IMR-90 (cell line): ENCODE data around the gene LCA5. TPM values are rescaled to one million over a fixed set of nuclear protein-coding genes. Genes with fewer than 3 reads are reported as not detected.

Source experiments
- ATAC-seq: fragments of 200-7000 bp; cut with Tn5 transposase; 2 replicates; pipeline ENCODE4 v1.9.1; 2020; ENCODE audit warnings: low read depth, mild to moderate bottlenecking, moderate library complexity
- BruUV-seq: library from RNA; stranded (reverse); fragments of 400-500 nt; replicated peaks from 2 replicates; lab custom pipeline; 2021; lab: Mats Ljungman, UMichigan
- CTCF ChIA-PET: fragments of 300-600 bp; formaldehyde crosslinking; extraction: SDS; loops from one replicate; lab custom pipeline; 2021; ENCODE audit warnings: antibody characterized with exemption; lab: Yijun Ruan, JAX
- POLR2A ChIA-PET: fragments of 300-600 bp; sonication (Branson Sonifier 250); formaldehyde crosslinking; loops from one replicate; lab custom pipeline; 2022; ENCODE audit warnings: antibody characterized with exemption; ENCODE audit not compliant: unreplicated experiment; lab: Charles Lee
- DNase-seq: peaks from one replicate; pipeline ENCODE4 v3.0.0; 2013
- H2AFZ ChIP-seq: replicated peaks from 2 replicates; pipeline ENCODE3; 2013; ENCODE audit warnings: low read length, mild to moderate bottlenecking; ENCODE audit not compliant: poor library complexity
- H2AK5ac ChIP-seq: 2 replicates; pipeline ENCODE4 v1.6.1; 2013; ENCODE audit warnings: low read depth, low read length, inconsistent platforms
- H2AK9ac ChIP-seq: replicated peaks from 2 replicates; pipeline ENCODE3; 2013; ENCODE audit warnings: mild to moderate bottlenecking, low read depth, low read length, moderate library complexity; ENCODE audit not compliant: poor library complexity
- H2BK120ac ChIP-seq: 2 replicates; pipeline ENCODE4 v1.6.1; 2013; ENCODE audit warnings: low read depth, low read length, inconsistent platforms
- H2BK15ac ChIP-seq: 3 replicates; pipeline ENCODE4 v1.6.1; 2013; ENCODE audit warnings: low read depth, low read length, inconsistent platforms
- H2BK20ac ChIP-seq: 2 replicates; pipeline ENCODE4 v1.6.1; 2013; ENCODE audit warnings: low read depth, mild to moderate bottlenecking, inconsistent platforms, low read length, moderate library complexity
- H2BK5ac ChIP-seq: 2 replicates; pipeline ENCODE4 v1.6.1; 2013; ENCODE audit warnings: mild to moderate bottlenecking, low read depth, low read length, inconsistent platforms; ENCODE audit not compliant: poor library complexity, severe bottlenecking
- H3K14ac ChIP-seq: replicated peaks from 2 replicates; pipeline ENCODE4 v1.6.1; 2013; ENCODE audit warnings: low read depth, low read length, inconsistent platforms
- H3K18ac ChIP-seq: 2 replicates; pipeline ENCODE4 v1.6.1; 2013; ENCODE audit warnings: low read depth, low read length, control low read depth
- H3K23ac ChIP-seq: 2 replicates; pipeline ENCODE4 v1.6.1; 2013; ENCODE audit warnings: low read depth, low read length, inconsistent platforms
- H3K27ac ChIP-seq: 2 replicates; pipeline ENCODE4 v1.5.1; 2013; ENCODE audit warnings: mild to moderate bottlenecking, control low read depth, low read length; ENCODE audit not compliant: insufficient read depth
- H3K27me3 ChIP-seq: 2 replicates; pipeline ENCODE4 v1.6.1; 2013; ENCODE audit warnings: low read length; ENCODE audit not compliant: control insufficient read depth, insufficient read depth
- H3K36me3 ChIP-seq: 2 replicates; pipeline ENCODE4 v1.6.1; 2013; ENCODE audit warnings: low read length, mixed read lengths; ENCODE audit not compliant: control insufficient read depth, insufficient read depth
- H3K4ac ChIP-seq: 2 replicates; pipeline ENCODE4 v1.6.1; 2013; ENCODE audit warnings: low read depth, low read length, inconsistent platforms
- H3K4me1 ChIP-seq: 2 replicates; pipeline ENCODE4 v1.6.1; 2013; ENCODE audit warnings: low read length, mixed read lengths; ENCODE audit not compliant: control insufficient read depth, insufficient read depth
- H3K4me2 ChIP-seq: 2 replicates; pipeline ENCODE4 v1.6.1; 2013; ENCODE audit warnings: low read depth, mild to moderate bottlenecking, control low read depth, low read length, moderate library complexity
- H3K4me3 ChIP-seq: 2 replicates; pipeline ENCODE4 v1.5.1; 2013; ENCODE audit warnings: low read depth, mild to moderate bottlenecking, control low read depth, low read length, moderate library complexity; ENCODE audit not compliant: insufficient read depth
- H3K56ac ChIP-seq: 2 replicates; pipeline ENCODE4 v1.6.1; 2013; ENCODE audit warnings: low read length, inconsistent platforms; ENCODE audit not compliant: insufficient read depth; ENCODE audit errors: extremely low read depth
- H3K79me1 ChIP-seq, 2 experiments: 2 replicates each; pipeline ENCODE4 v1.6.1; 2013; ENCODE audit warnings: low read length in 2 of 2, inconsistent platforms in 1 of 2, low read depth in 1 of 2
- H3K9ac ChIP-seq: 2 replicates; pipeline ENCODE4 v1.6.1; 2013; ENCODE audit warnings: low read depth, low read length, control low read depth
- H3K9me1 ChIP-seq: 2 replicates; pipeline ENCODE4 v1.6.1; 2013; ENCODE audit warnings: low read length, inconsistent platforms; ENCODE audit not compliant: insufficient read depth
- H3K9me3 ChIP-seq: 2 replicates; pipeline ENCODE4 v1.6.1; 2013; ENCODE audit warnings: low read length; ENCODE audit not compliant: control insufficient read depth, insufficient read depth
- H4K20me1 ChIP-seq: 2 replicates; pipeline ENCODE4 v1.6.1; 2013; ENCODE audit warnings: low read length, inconsistent platforms; ENCODE audit not compliant: insufficient read depth
- H4K5ac ChIP-seq: 2 replicates; pipeline ENCODE4 v1.6.1; 2013; ENCODE audit warnings: mild to moderate bottlenecking, low read depth, low read length, control low read depth
- H4K8ac ChIP-seq, 2 experiments: 2 replicates each; pipeline ENCODE4 v1.6.1; 2013; ENCODE audit warnings: low read depth in 2 of 2, low read length in 2 of 2, control low read depth in 1 of 2, inconsistent platforms in 1 of 2
- H4K91ac ChIP-seq: 2 replicates; pipeline ENCODE4 v1.6.1; 2013; ENCODE audit warnings: low read depth, low read length, inconsistent platforms; ENCODE audit not compliant: insufficient read depth
- BHLHE40 ChIP-seq: fragments of 150-350 bp; IDR thresholded peaks from 2 replicates; pipeline ENCODE4 v1.6.1; 2016; ENCODE audit warnings: mild to moderate bottlenecking, low read depth, low read length
- CEBPB ChIP-seq: IDR thresholded peaks from 2 replicates; pipeline ENCODE4 v1.6.1; 2012; ENCODE audit warnings: low read depth, low read length, improper control_type of control experiment
- CHD1 ChIP-seq: IDR thresholded peaks from 2 replicates; pipeline ENCODE4 v1.6.1; 2012; ENCODE audit warnings: low read depth, low read length, improper control_type of control experiment
- CTCF ChIP-seq: conservative IDR thresholded peaks from 2 replicates; pipeline ENCODE4 v1.5.1; 2012; ENCODE audit warnings: mild to moderate bottlenecking, low read depth, low read length, improper control_type of control experiment
- ELK1 ChIP-seq: fragments of 150-350 bp; IDR thresholded peaks from 2 replicates; pipeline ENCODE4 v1.6.1; 2016; ENCODE audit warnings: low read depth, mild to moderate bottlenecking, low read length, moderate library complexity, borderline replicate concordance
- FOS ChIP-seq: fragments of 150-350 bp; IDR thresholded peaks from 2 replicates; pipeline ENCODE4 v1.6.1; 2016; ENCODE audit warnings: low read depth, low read length
- MAFK ChIP-seq: IDR thresholded peaks from 2 replicates; pipeline ENCODE4 v1.6.1; 2012; ENCODE audit warnings: low read depth, low read length, improper control_type of control experiment
- MAZ ChIP-seq: IDR thresholded peaks from 2 replicates; pipeline ENCODE4 v1.6.1; 2012; ENCODE audit warnings: low read depth, mild to moderate bottlenecking, low read length, improper control_type of control experiment, moderate library complexity, borderline replicate concordance
- MXI1 ChIP-seq: IDR thresholded peaks from 2 replicates; pipeline ENCODE4 v1.6.1; 2012; ENCODE audit warnings: low read depth, mild to moderate bottlenecking, low read length, moderate library complexity, borderline replicate concordance
- NFE2L2 ChIP-seq: fragments of 150-350 bp; IDR thresholded peaks from 2 replicates; pipeline ENCODE4 v1.6.1; 2016; ENCODE audit warnings: low read depth, mild to moderate bottlenecking, low read length
- POLR2A ChIP-seq: IDR thresholded peaks from 2 replicates; pipeline ENCODE4 v1.6.1; 2012; ENCODE audit warnings: mild to moderate bottlenecking, low read depth, low read length
- RAD21 ChIP-seq: IDR thresholded peaks from 2 replicates; pipeline ENCODE4 v1.6.1; 2012; ENCODE audit warnings: low read length, improper control_type of control experiment
- RCOR1 ChIP-seq: IDR thresholded peaks from 2 replicates; pipeline ENCODE4 v1.6.1; 2012; ENCODE audit warnings: mild to moderate bottlenecking, low read length, improper control_type of control experiment; ENCODE audit not compliant: insufficient replicate concordance
- RFX5 ChIP-seq: IDR thresholded peaks from 2 replicates; pipeline ENCODE4 v1.8.0; 2012; ENCODE audit warnings: low read depth, mild to moderate bottlenecking, low read length, moderate library complexity
- SMC3 ChIP-seq: fragments of 150-350 bp; IDR thresholded peaks from 2 replicates; pipeline ENCODE4 v1.6.1; 2016; ENCODE audit warnings: low read depth, mild to moderate bottlenecking, antibody characterized with exemption, low read length, moderate library complexity
- USF2 ChIP-seq: fragments of 150-350 bp; IDR thresholded peaks from 2 replicates; pipeline ENCODE4 v1.6.1; 2017; ENCODE audit warnings: mild to moderate bottlenecking, antibody characterized with exemption, low read length, low read depth
- WGBS, 2 experiments: methylation state at CpG; one replicate each; pipeline versions ENCODE4 v1.1.5 to v1.1.7; 2013; ENCODE audit warnings: missing lambda C conversion rate in 2 of 2; ENCODE audit not compliant: insufficient read length in 1 of 2; ENCODE audit errors: extremely low coverage in 2 of 2; 5-methylcytosine and 5-hydroxymethylcytosine counted together
- dilution Hi-C: fragments of 300-500 bp; cut with HindIII; formaldehyde crosslinking; loops from one replicate; pipeline ENCODE4 v1.14.3; 2018; ENCODE audit warnings: low sequenced_read_pairs; ENCODE audit not compliant: unreplicated experiment
- in situ Hi-C: fragments of 300-500 bp; cut with MboI; formaldehyde crosslinking; loops from 3 replicates; pipeline ENCODE4 v1.14.3; 2019; ENCODE audit warnings: low sequenced_read_pairs, inconsistent platforms, mixed read lengths
- intact Hi-C: fragments of 100-400 bp; cut with micrococcal nuclease; formaldehyde crosslinking; loops from 2 replicates; pipeline ENCODE4 v1.10.0; 2022
- polyA plus RNA-seq, 3 experiments: library from polyadenylated mRNA; depleted of rRNA; stranded (reverse); fragments of >200 nt; gene quantifications; 2 replicates each; pipeline ENCODE4 v1.2.3, GENCODE V29; 2012; ENCODE audit warnings: low replicate concordance in 1 of 3
- total RNA-seq: library from RNA; depleted of rRNA; stranded (reverse); fragments of >200 nt; gene quantifications from 2 replicates; pipeline ENCODE4 v1.2.3, GENCODE V29; 2012

LCA5 gene
- total and polyA plus RNA-seq, 2 of the 4 experiments (the other 2 are of a cell fraction), result 1.2 to 2.0 TPM

GRCh38 chr6:79463621-79464050 is 73.6 kb downstream of the LCA5 start:
- no peaks in the 10 kb centered on the region for H3K9me1 ChIP-seq
- ATAC-seq, result no peak
- peaks cover 6% of the 10 kb centered on the region for H3K27me3 ChIP-seq
- H3K79me1 ChIP-seq, result no peaks in the 10 kb centered on the region
- H3K4ac ChIP-seq, result no peak overlapping the region
- H4K8ac ChIP-seq, result no peak overlapping the region
- H3K4me3 ChIP-seq, result no peak overlapping the region
- no peaks in the 10 kb centered on the region for H3K9me3 ChIP-seq
- no peak for TF ChIP-seq CTCF
- TF ChIP-seq ELK1, result no peak
- TF ChIP-seq MAFK, result no peak
- no peak for TF ChIP-seq MAZ
- TF ChIP-seq NFE2L2, result no peak
- no peak for TF ChIP-seq RFX5
- no peak for TF ChIP-seq CEBPB
- no peak for TF ChIP-seq USF2
- no peak for TF ChIP-seq RCOR1
- no peak for TF ChIP-seq RAD21
- TF ChIP-seq BHLHE40, result no peak
- TF ChIP-seq POLR2A, result no peak
- no peak for TF ChIP-seq SMC3
- no peak for TF ChIP-seq MXI1
- no peak for TF ChIP-seq CHD1
- no peak for TF ChIP-seq FOS
- no peak overlapping the region for H3K4me2 ChIP-seq
- ChIA-PET POLR2A (no interaction called here), CTCF (interaction anchor here (1.0 kb wide), 1 partner anchor 53 kb away, joined by 3 read pairs; no protein-coding TSS in a partner anchor)
- in situ Hi-C loops (no loop called here), intact Hi-C loops (loop anchor here (10.0 kb wide), 2 partner anchors 459 to 629 kb away; no protein-coding TSS in a partner anchor), dilution Hi-C loops (no loop called here)
- DNase-seq, result no peak
- no peak overlapping the region for H4K91ac ChIP-seq
- no peak overlapping the region for H2AFZ ChIP-seq
- H3K36me3 ChIP-seq, result no peaks in the 10 kb centered on the region
- no peak overlapping the region for H2AK9ac ChIP-seq
- no peak overlapping the region for H2AK5ac ChIP-seq
- H3K23ac ChIP-seq, result no peak overlapping the region
- no peak overlapping the region for H2BK120ac ChIP-seq
- H3K18ac ChIP-seq, result no peak overlapping the region
- no peak overlapping the region for H3K56ac ChIP-seq
- no peak overlapping the region for H3K14ac ChIP-seq
- H4K20me1 ChIP-seq, result no peaks in the 10 kb centered on the region
- BruUV-seq, result no TSS peak
- H3K27ac ChIP-seq, result no peak overlapping the region
- no peak overlapping the region for H2BK20ac ChIP-seq
- 40% methylated on average over 1 of the region's 4 CpGs; no CpG with 5 or more reads in 1 of the 2 experiments for WGBS, 2 experiments
- peaks cover 2% of the 10 kb centered on the region for H3K4me1 ChIP-seq
- H4K5ac ChIP-seq, result no peak overlapping the region
- no peak overlapping the region for H2BK5ac ChIP-seq
- no peak overlapping the region for H2BK15ac ChIP-seq
- no peak overlapping the region for H3K9ac ChIP-seq
